Stimulated activated CD8-positive, alpha-beta memory T cell treated with anti-CD3 and anti-CD28 coated beads, Interleukin-15, amount 100 ng/mL, for 48 hours (primary cell): ENCODE measurements around the gene XPNPEP3.
"Not testable (repeated sequence)": the region's sequence is repeated elsewhere in the genome, so short reads cannot be mapped to it uniquely, and the experiment has no call there.

ENCODE experiments used
- DNase-seq, 2 donors: peaks; one replicate each; pipeline ENCODE4 v3.0.0-alpha.2; 2020; ENCODE audit warnings: low read depth in 2 of 2

Gene XPNPEP3

GRCh38 chr22:40857309-40857855, 434 bp downstream of the XPNPEP3 start:
- no peak for DNase-seq

- DNase-seq = no peak
Measured at GRCh38 chr22:40862013-40862412, 5.1 kb downstream of the XPNPEP3 start, which contains the start of gene DNAJB7. DNAJB7 (minus strand) TSS chr22:40862113; CDS start chr22:40861994, 119 bp downstream.

- DNase-seq = no peak
Measured at GRCh38 chr22:40862537-40862936, 5.6 kb downstream of the XPNPEP3 start.

GRCh38 chr22:40867109-40867508, 10.2 kb downstream of the XPNPEP3 start:
- no peak for DNase-seq

GRCh38 chr22:40868379-40868778, 11.4 kb downstream of the XPNPEP3 start:
- DNase-seq = not testable (repeated sequence)

- no peak for DNase-seq
Measured at GRCh38 chr22:40874016-40874415, 17.1 kb downstream of the XPNPEP3 start.

- DNase-seq = no peak
Measured at GRCh38 chr22:40875111-40875510, 18.2 kb downstream of the XPNPEP3 start.

GRCh38 chr22:40876907-40877306, 20.0 kb downstream of the XPNPEP3 start:
- no peak for DNase-seq

GRCh38 chr22:40877488-40877887, 20.5 kb downstream of the XPNPEP3 start:
- DNase-seq = no peak

- DNase-seq = no peak
Measured at GRCh38 chr22:40878922-40879321, 22.0 kb downstream of the XPNPEP3 start.

GRCh38 chr22:40889116-40889515, 32.2 kb downstream of the XPNPEP3 start:
- no peak for DNase-seq

- no peak for DNase-seq
Measured at GRCh38 chr22:40890881-40891280, 33.9 kb downstream of the XPNPEP3 start.

- no peak for DNase-seq
Measured at GRCh38 chr22:40894417-40894816, 37.5 kb downstream of the XPNPEP3 start.

GRCh38 chr22:40898850-40899357, 42.0 kb downstream of the XPNPEP3 start:
- no peak for DNase-seq

GRCh38 chr22:40904101-40904500, 47.2 kb downstream of the XPNPEP3 start:
- DNase-seq = no peak

GRCh38 chr22:40908895-40909294, 51.9 kb downstream of the XPNPEP3 start:
- DNase-seq = no peak

GRCh38 chr22:40911772-40912171, 54.8 kb downstream of the XPNPEP3 start:
- no peak for DNase-seq

GRCh38 chr22:40912987-40913386, 56.0 kb downstream of the XPNPEP3 start:
- not testable (repeated sequence) for DNase-seq

GRCh38 chr22:40919446-40919845, 62.5 kb downstream of the XPNPEP3 start:
- no peak for DNase-seq

- no peak for DNase-seq
Measured at GRCh38 chr22:40920526-40920925, 63.6 kb downstream of the XPNPEP3 start.

GRCh38 chr22:40922484-40923303, 65.7 kb downstream of the XPNPEP3 start:
- DNase-seq = no peak

GRCh38 chr22:40928657-40929056, 71.7 kb downstream of the XPNPEP3 start:
- DNase-seq = no peak

- DNase-seq = no peak
Measured at GRCh38 chr22:40932396-40932795, 75.4 kb downstream of the XPNPEP3 start.
